ENCODE data around the gene LTBR. TPM values are rescaled to one million over a fixed set of nuclear protein-coding genes. Genes with fewer than 3 reads are reported as not detected.
"Not testable (repeated sequence)": the region's sequence is repeated elsewhere in the genome, so short reads cannot be mapped to it uniquely, and the experiment has no call there.

The LTBR gene
- total RNA-seq, 1 donor from 2014 or later = 41.1 TPM

GRCh38 chr12:6340032-6340638 lies 43.8 kb upstream of the LTBR start:
- TF ChIP-seq, protein P1, sequence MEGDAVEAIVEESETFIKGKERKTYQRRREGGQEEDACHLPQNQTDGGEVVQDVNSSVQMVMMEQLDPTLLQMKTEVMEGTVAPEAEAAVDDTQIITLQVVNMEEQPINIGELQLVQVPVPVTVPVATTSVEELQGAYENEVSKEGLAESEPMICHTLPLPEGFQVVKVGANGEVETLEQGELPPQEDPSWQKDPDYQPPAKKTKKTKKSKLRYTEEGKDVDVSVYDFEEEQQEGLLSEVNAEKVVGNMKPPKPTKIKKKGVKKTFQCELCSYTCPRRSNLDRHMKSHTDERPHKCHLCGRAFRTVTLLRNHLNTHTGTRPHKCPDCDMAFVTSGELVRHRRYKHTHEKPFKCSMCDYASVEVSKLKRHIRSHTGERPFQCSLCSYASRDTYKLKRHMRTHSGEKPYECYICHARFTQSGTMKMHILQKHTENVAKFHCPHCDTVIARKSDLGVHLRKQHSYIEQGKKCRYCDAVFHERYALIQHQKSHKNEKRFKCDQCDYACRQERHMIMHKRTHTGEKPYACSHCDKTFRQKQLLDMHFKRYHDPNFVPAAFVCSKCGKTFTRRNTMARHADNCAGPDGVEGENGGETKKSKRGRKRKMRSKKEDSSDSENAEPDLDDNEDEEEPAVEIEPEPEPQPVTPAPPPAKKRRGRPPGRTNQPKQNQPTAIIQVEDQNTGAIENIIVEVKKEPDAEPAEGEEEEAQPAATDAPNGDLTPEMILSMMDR (IDR thresholded peaks at IDR 0.05) = no peak
- peak; percentile 62 for DNase-seq (ENCODE audit: low spot score)
- Mint-ChIP-seq H3K27me3 (ENCODE audit: low read depth) (no peaks in the 10 kb centered on the region), H3K4me3 (ENCODE audit: unreplicated experiment) (no peak overlapping the region), H3K27ac (ENCODE audit: unreplicated experiment) (no peak overlapping the region), H3K9me3 (ENCODE audit: low read depth) (no peaks in the 10 kb centered on the region), H3K4me1 (ENCODE audit: low read depth) (peaks cover 21% of the 10 kb centered on the region), H3K36me3 (ENCODE audit: low read depth) (peaks cover 3% of the 10 kb centered on the region)

DNA sequence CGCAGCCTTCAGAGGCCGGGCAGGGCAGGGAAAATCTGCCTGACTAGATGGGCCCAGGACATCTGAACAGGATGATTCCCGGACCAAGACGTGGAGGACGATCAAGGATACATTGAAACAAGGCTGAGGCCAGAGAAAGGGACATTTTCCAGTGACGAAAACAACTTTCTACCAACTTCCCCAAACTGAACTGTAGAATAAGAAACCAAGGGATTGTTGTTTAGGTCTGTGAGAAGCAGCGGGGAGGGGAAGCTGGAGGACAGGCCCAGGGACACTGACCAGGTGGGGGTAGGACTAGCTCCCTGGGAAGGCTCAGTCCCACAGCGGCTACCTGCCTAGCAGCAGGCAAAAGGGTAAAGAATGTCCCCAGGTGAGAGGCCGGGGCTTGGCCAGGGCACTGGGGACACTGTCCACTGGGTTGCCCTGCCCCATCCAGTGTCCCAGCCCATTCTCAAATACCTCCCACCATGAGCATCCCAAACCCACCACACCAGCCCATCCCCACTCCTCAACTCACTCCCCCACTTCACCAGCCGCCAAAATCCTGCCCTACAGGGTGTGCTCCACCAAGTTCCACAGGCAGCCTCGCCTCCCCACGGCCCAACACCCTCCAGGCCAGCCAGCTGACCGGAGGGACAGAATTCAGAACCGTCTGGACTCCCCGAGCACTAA lies 43.1 kb upstream of the LTBR start:
- Mint-ChIP-seq H3K4me1 (ENCODE audit: low read depth) (peaks cover 28% of the 10 kb centered on the region), H3K9me3 (ENCODE audit: low read depth) (no peaks in the 10 kb centered on the region), H3K27ac (ENCODE audit: unreplicated experiment) (no peak overlapping the region), H3K36me3 (ENCODE audit: low read depth) (peaks cover 3% of the 10 kb centered on the region), H3K4me3 (ENCODE audit: unreplicated experiment) (no peak overlapping the region), H3K27me3 (ENCODE audit: low read depth) (no peaks in the 10 kb centered on the region)
- TF ChIP-seq, protein P1 (IDR thresholded peaks at IDR 0.05) = no peak
- DNase-seq (ENCODE audit: low spot score) = peak; percentile 88

DNA sequence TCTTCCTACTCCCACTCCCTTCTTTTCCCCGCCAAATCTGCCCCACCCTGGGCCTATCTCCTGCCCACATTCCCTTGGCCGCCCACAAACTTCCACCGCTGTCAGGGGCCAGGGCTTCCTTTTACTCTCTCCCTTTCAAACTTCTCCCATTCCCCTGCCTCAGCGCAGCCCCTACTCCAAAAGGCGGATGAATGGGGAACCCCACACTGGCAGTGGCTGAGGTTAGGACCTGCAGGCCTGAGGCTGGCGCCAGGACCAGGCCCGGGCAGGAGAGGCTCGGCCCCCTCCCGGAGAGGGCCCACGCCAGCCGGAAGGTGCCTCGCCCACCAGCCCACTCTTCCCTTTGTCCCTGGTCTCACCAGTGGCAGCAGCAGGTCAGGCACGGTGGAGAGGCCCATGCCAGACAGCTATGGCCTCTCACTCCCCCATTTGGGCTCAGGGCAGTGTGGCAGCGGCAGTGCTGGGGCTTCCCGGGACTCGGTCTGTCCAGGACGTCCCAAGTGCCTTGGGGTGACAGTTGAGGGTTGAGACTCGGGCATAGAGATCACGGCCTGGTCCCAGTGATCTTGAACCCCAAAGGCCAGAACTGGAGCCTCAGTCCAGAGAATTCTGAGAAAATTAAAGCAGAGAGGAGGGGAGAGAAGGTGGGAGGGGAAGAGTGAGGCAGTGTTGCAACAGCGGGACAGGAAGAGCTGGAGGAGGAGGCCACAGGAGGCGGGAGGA lies 42.4 kb upstream of the LTBR start, which contains the start of gene TNFRSF1A:
TNFRSF1A (minus strand) TSS at position 660 of the 723 bp plus-strand sequence; CDS start at position 398, 262 bp downstream.
- DNase-seq (ENCODE audit: low spot score) = peak; percentile 92
- Mint-ChIP-seq H3K27ac (ENCODE audit: unreplicated experiment) (no peak within 1 kb of the TSS), H3K36me3 (ENCODE audit: low read depth) (peaks cover 3% of the 10 kb centered on the region), H3K4me1 (ENCODE audit: low read depth) (peaks cover 28% of the 10 kb centered on the region), H3K9me3 (ENCODE audit: low read depth) (no peaks in the 10 kb centered on the region), H3K27me3 (ENCODE audit: low read depth) (no peaks in the 10 kb centered on the region), H3K4me3 (ENCODE audit: unreplicated experiment) (no peak within 1 kb of the TSS)
- TF ChIP-seq, protein P1 (IDR thresholded peaks at IDR 0.05) = peak; percentile 20

GRCh38 chr12:6342140-6342889 lies 41.6 kb upstream of the LTBR start:
- Mint-ChIP-seq H3K27me3 (ENCODE audit: low read depth) (no peaks in the 10 kb centered on the region), H3K27ac (ENCODE audit: unreplicated experiment) (no peak overlapping the region), H3K9me3 (ENCODE audit: low read depth) (no peaks in the 10 kb centered on the region), H3K4me3 (ENCODE audit: unreplicated experiment) (no peak overlapping the region), H3K36me3 (ENCODE audit: low read depth) (peaks cover 3% of the 10 kb centered on the region), H3K4me1 (ENCODE audit: low read depth) (peaks cover 28% of the 10 kb centered on the region)
- TF ChIP-seq, protein P1 (IDR thresholded peaks at IDR 0.05) = no peak
- no peak for DNase-seq (ENCODE audit: low spot score)

DNA sequence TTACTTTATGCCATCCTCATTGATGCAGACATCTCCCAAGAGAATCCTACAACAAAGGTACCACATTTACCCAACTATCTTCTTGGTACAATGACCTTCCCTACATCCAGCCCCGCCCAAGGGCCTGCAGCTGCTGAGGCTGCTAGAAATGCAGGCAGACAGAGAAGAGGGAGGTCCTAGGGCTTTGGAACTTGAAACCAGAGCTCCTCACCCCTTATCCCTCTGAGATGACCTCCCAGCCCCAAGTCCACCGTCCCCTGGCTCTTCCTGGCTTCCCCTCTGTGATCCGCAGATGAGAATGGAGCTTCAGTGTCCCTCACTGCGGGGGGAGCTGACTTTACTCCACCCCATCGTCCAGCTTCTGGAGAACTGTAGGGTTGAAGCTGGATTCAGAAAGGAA lies 40.4 kb upstream of the LTBR start:
- peaks cover 3% of the 10 kb centered on the region for H3K36me3 Mint-ChIP-seq (ENCODE audit: low read depth)
- no peak overlapping the region for H3K4me3 Mint-ChIP-seq (ENCODE audit: unreplicated experiment)
- no peaks in the 10 kb centered on the region for H3K9me3 Mint-ChIP-seq (ENCODE audit: low read depth)
- H3K27me3 Mint-ChIP-seq (ENCODE audit: low read depth) = no peaks in the 10 kb centered on the region
- peaks cover 28% of the 10 kb centered on the region for H3K4me1 Mint-ChIP-seq (ENCODE audit: low read depth)
- no peak overlapping the region for H3K27ac Mint-ChIP-seq (ENCODE audit: unreplicated experiment)
- TF ChIP-seq, protein P1 (IDR thresholded peaks at IDR 0.05) = no peak
- no peak for DNase-seq (ENCODE audit: low spot score)

- not testable (repeated sequence) for H3K27me3 Mint-ChIP-seq (ENCODE audit: low read depth); H3K4me3 Mint-ChIP-seq (ENCODE audit: unreplicated experiment); H3K9me3 Mint-ChIP-seq (ENCODE audit: low read depth); H3K27ac Mint-ChIP-seq (ENCODE audit: unreplicated experiment); H3K36me3 Mint-ChIP-seq (ENCODE audit: low read depth); DNase-seq (ENCODE audit: low spot score)
- H3K4me1 Mint-ChIP-seq (ENCODE audit: low read depth) = peaks cover 28% of the 10 kb centered on the region
These were observed 39.8 kb upstream of the LTBR start for GRCh38 chr12:6344101-6344660.
